Activated naive CD4-positive, alpha-beta T cell treated with anti-CD3 and anti-CD28 coated beads, Interleukin-2, amount 10 ng/mL, durations not matched to agents 7 days and 5 days (primary cell): Measurements from ENCODE around the gene XRCC4.
A peak's percentile ranks its signal among the peaks of the same experiment; 100 is the strongest.

ENCODE experiments used
- CTCF ChIA-PET: fragments of 350-600 bp; sonication (Branson Sonifier 250); formaldehyde crosslinking; loops from one replicate; lab custom pipeline; 2021; ENCODE audit warnings: antibody characterized with exemption; lab: Charles Lee
- DNase-seq: peaks from one replicate; pipeline ENCODE4 v3.0.0-alpha.2; 2020
- H3K27ac Mint-ChIP-seq: one replicate; pipeline ENCODE4 v1.8.0; 2021; ENCODE audit warnings: mild to moderate bottlenecking, moderate library complexity, mixed read lengths
- H3K27me3 Mint-ChIP-seq: one replicate; pipeline ENCODE4 v1.8.0; 2021; ENCODE audit warnings: mild to moderate bottlenecking, mixed read lengths
- H3K36me3 Mint-ChIP-seq: one replicate; pipeline ENCODE4 v1.8.0; 2021; ENCODE audit warnings: mixed read lengths
- H3K4me1 Mint-ChIP-seq: one replicate; pipeline ENCODE4 v1.8.0; 2021; ENCODE audit warnings: mixed read lengths
- H3K4me3 Mint-ChIP-seq: one replicate; pipeline ENCODE4 v1.8.0; 2021; ENCODE audit warnings: mild to moderate bottlenecking, moderate library complexity, mixed read lengths
- H3K9me3 Mint-ChIP-seq: one replicate; pipeline ENCODE4 v1.8.0; 2021; ENCODE audit warnings: mixed read lengths

The XRCC4 gene

GRCh38 chr5:83076742-83077661 is at the start of gene XRCC4, which contains the start of gene TMEM167A:
Gene XRCC4 (plus strand): TSS chr5:83077547. CDS start chr5:83104920, 27,373 bp downstream.
Gene TMEM167A (minus strand): TSS chr5:83077394. CDS start chr5:83077323, 71 bp downstream.
- DNase-seq, result peak; percentile 97
- H3K36me3 Mint-ChIP-seq, result peaks cover 20% of the 10 kb centered on the region
- H3K4me3 Mint-ChIP-seq, result peak within 1 kb of the TSS; percentile 95
- H3K27me3 Mint-ChIP-seq, result no peaks in the 10 kb centered on the region
- CTCF ChIA-PET, result interaction anchor here (0.5 to 1.5 kb wide), 4 partner anchors 12 to 1647 kb away, joined by 3 to 4 read pairs (median 4); partner anchors contain the start of gene VCAN
- H3K4me1 Mint-ChIP-seq, result peaks cover 46% of the 10 kb centered on the region
- peak within 1 kb of the TSS; percentile 98 for H3K27ac Mint-ChIP-seq
- H3K9me3 Mint-ChIP-seq, result no peaks in the 10 kb centered on the region

DNA sequence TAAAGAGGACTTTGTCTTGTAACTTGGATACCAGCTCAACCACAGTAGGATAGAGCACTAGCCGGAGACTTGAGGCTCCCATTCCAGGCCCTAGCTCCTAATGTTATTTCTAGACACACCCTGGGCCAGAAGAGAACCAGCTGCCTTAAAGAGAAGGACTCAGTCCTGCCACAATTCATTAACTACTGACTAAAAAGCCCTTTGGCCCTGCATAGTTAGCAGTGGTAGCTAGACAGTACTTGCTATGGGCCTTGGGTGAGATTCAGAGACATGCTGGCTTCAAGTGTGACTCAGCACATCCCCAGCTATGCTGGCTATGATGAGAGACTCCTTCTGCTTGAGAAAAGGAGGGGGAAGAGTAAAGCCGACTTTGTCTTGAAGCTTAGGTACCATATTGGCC is 47.4 kb upstream of the XRCC4 start:
- no peaks in the 10 kb centered on the region for H3K27me3 Mint-ChIP-seq
- H3K27ac Mint-ChIP-seq, result no peak overlapping the region
- CTCF ChIA-PET, result no interaction called here

DNA sequence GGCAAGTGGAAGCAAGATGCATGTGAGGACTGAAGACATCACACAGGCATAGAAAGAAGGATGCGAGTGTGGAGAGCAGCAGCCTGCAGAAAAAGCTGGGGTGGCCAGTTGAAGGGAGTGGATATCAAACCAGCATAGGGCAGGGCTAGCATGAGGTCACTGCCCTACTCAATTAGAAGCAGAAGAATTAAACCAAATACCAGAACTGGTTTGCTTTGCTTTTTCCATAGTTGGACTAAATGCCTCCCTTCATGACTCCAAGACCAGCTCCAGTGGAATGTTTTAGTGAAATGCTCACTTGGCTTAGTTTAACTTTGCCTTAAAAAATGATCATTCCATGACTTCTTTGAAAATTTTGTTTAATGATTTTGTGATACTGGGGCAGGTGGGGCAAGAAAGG is 46.0 kb upstream of the XRCC4 start:
- no peak overlapping the region for H3K4me3 Mint-ChIP-seq
- H3K4me1 Mint-ChIP-seq, result no peaks in the 10 kb centered on the region
- no peak overlapping the region for H3K27ac Mint-ChIP-seq

More for the DNA sequence above, 47.4 kb upstream of the XRCC4 start:
- H3K4me1 Mint-ChIP-seq, result no peaks in the 10 kb centered on the region
- H3K9me3 Mint-ChIP-seq, result no peaks in the 10 kb centered on the region
- no peaks in the 10 kb centered on the region for H3K36me3 Mint-ChIP-seq
- no peak overlapping the region for H3K4me3 Mint-ChIP-seq
- DNase-seq, result no peak

GRCh38 chr5:83034036-83034435 is 43.3 kb upstream of the XRCC4 start:
- Mint-ChIP-seq H3K36me3 (no peaks in the 10 kb centered on the region), H3K27ac (no peak overlapping the region), H3K4me3 (no peak overlapping the region), H3K4me1 (no peaks in the 10 kb centered on the region), H3K9me3 (no peaks in the 10 kb centered on the region), H3K27me3 (no peaks in the 10 kb centered on the region)
- CTCF ChIA-PET, result no interaction called here
- no peak for DNase-seq

More for the DNA sequence above, 46.0 kb upstream of the XRCC4 start:
- no peaks in the 10 kb centered on the region for H3K36me3 Mint-ChIP-seq
- H3K9me3 Mint-ChIP-seq, result no peaks in the 10 kb centered on the region
- no peaks in the 10 kb centered on the region for H3K27me3 Mint-ChIP-seq
- CTCF ChIA-PET, result no interaction called here
- no peak for DNase-seq

DNA sequence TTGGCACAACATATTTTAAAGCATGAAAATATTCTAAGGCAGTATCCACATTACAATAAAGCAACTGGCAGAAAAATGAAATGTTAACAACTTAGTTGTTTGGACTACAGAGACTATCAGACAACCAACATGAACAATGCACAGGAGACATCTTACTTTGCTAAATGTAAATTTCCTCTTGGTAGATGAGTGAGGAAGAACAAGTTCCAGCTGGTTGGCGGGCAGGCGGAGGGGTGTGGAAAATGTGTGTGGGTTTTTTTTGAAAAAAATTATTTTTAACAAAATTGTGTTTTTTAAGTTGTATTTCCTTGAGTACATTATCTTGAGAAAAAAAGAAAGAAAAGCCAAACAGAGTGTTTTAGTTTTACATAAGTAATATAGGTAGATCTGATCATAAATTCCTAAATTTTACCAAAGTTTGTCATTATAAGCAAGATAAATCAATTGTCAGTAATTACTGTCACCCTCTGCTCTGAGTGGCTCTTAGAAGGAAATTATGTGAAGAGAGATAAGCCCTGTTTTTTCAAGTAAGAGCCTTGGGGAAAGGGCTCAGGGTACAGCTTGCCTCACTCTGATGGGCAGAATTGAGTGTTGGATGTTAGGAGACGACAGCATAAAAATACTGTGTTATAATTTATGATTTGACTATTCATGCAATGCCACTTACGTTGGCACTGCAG is 42.7 kb upstream of the XRCC4 start:
- Mint-ChIP-seq H3K4me3 (no peak overlapping the region), H3K36me3 (no peaks in the 10 kb centered on the region), H3K27ac (no peak overlapping the region), H3K27me3 (no peaks in the 10 kb centered on the region), H3K4me1 (no peaks in the 10 kb centered on the region), H3K9me3 (no peaks in the 10 kb centered on the region)
- no peak for DNase-seq
- CTCF ChIA-PET, result no interaction called here

DNA sequence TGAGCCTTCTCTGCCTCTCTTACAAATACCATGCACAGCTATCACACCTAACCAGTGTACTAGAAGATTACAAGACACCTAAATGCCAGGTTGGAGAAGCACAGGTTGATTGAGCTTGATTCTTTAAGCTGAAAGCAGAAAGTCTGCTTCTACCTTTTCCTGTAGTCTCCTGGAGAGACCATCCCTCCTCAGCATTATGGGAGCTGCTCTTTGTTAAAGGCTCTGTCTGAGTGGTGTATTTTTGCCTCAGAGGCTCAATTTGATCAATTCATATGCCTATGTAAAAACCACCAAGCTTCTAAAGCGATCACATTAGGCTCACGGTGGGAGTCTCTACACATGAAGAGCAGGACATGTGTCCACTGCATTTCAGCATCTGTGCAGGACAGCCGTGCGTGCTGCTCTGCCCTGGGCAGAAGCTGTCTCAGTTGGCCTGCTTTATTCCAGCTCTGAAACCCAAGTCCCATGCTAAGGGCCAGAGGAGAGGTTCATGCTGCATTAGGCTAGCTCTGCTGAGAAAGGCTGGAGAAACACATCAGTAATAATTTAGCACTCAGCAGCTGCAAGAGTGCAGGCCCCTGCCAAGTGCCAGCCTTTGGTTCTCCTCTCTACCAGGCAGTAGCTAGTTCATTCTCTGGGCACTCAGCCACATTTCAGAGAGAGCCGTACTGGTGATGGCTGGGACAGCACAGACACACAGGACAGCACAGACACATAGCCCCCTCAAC is 41.8 kb upstream of the XRCC4 start:
- CTCF ChIA-PET, result no interaction called here
- Mint-ChIP-seq H3K36me3 (no peaks in the 10 kb centered on the region), H3K4me3 (no peak overlapping the region), H3K27ac (no peak overlapping the region), H3K4me1 (no peaks in the 10 kb centered on the region), H3K9me3 (no peaks in the 10 kb centered on the region), H3K27me3 (no peaks in the 10 kb centered on the region)
- DNase-seq, result no peak

- CTCF ChIA-PET, result no interaction called here
- Mint-ChIP-seq H3K27ac (no peak overlapping the region), H3K4me1 (no peaks in the 10 kb centered on the region), H3K27me3 (no peaks in the 10 kb centered on the region), H3K36me3 (no peaks in the 10 kb centered on the region), H3K9me3 (no peaks in the 10 kb centered on the region), H3K4me3 (no peak overlapping the region)
- DNase-seq, result no peak
Observed at GRCh38 chr5:83036991-83037575, 40.3 kb upstream of the XRCC4 start.

- Mint-ChIP-seq H3K4me3 (no peak overlapping the region), H3K9me3 (no peaks in the 10 kb centered on the region), H3K27me3 (no peaks in the 10 kb centered on the region), H3K27ac (no peak overlapping the region), H3K36me3 (no peaks in the 10 kb centered on the region), H3K4me1 (no peaks in the 10 kb centered on the region)
- DNase-seq, result no peak
- CTCF ChIA-PET, result no interaction called here
Observed at GRCh38 chr5:83038924-83039323, 38.4 kb upstream of the XRCC4 start.

- Mint-ChIP-seq H3K4me3 (no peak overlapping the region), H3K4me1 (no peaks in the 10 kb centered on the region), H3K9me3 (no peaks in the 10 kb centered on the region), H3K27ac (no peak overlapping the region), H3K27me3 (no peaks in the 10 kb centered on the region), H3K36me3 (peaks cover 4% of the 10 kb centered on the region)
- CTCF ChIA-PET, result no interaction called here
- DNase-seq, result no peak
Observed at GRCh38 chr5:83042507-83042906, 34.8 kb upstream of the XRCC4 start.

GRCh38 chr5:83044926-83045325 is 32.4 kb upstream of the XRCC4 start:
- CTCF ChIA-PET, result no interaction called here
- H3K27ac Mint-ChIP-seq, result no peak overlapping the region
- H3K27me3 Mint-ChIP-seq, result no peaks in the 10 kb centered on the region
- no peaks in the 10 kb centered on the region for H3K4me1 Mint-ChIP-seq
- no peak overlapping the region for H3K4me3 Mint-ChIP-seq
- no peak for DNase-seq
- H3K36me3 Mint-ChIP-seq, result peaks cover 6% of the 10 kb centered on the region
- no peaks in the 10 kb centered on the region for H3K9me3 Mint-ChIP-seq

- CTCF ChIA-PET, result no interaction called here
- DNase-seq, result no peak
- Mint-ChIP-seq H3K36me3 (peaks cover 16% of the 10 kb centered on the region), H3K4me3 (no peak overlapping the region), H3K9me3 (no peaks in the 10 kb centered on the region), H3K4me1 (no peaks in the 10 kb centered on the region), H3K27ac (no peak overlapping the region), H3K27me3 (no peaks in the 10 kb centered on the region)
Observed at GRCh38 chr5:83048277-83048676, 29.1 kb upstream of the XRCC4 start.

- Mint-ChIP-seq H3K4me3 (no peak overlapping the region), H3K4me1 (no peaks in the 10 kb centered on the region), H3K27ac (no peak overlapping the region), H3K27me3 (no peaks in the 10 kb centered on the region), H3K9me3 (no peaks in the 10 kb centered on the region), H3K36me3 (peaks cover 17% of the 10 kb centered on the region)
- CTCF ChIA-PET, result no interaction called here
- no peak for DNase-seq
Observed at GRCh38 chr5:83048811-83049210, 28.5 kb upstream of the XRCC4 start.

DNA sequence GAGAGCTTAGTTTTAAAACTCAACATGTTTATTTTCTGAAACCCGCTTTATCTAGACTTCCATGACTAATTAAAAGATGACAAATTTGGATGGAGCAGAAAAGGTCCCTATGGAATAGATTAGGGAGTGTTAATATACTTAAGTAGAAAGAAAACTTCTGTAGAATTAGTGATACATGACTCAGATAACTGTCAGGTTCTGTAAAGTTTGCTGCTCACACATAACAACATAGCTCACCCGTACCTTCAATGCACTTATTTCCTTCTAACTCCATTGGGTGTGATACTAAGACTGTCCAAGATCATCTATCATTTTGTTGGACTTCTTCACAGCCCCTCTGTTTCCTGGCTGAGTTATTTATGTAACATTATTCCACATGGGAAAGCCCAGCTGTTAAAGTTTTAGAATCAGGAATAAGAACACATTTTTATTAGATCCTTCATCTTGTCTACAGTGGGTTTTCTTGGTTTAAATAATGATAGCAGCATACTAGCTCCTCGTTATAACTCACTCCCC is 27.9 kb upstream of the XRCC4 start:
- no peak overlapping the region for H3K4me3 Mint-ChIP-seq
- CTCF ChIA-PET, result no interaction called here
- H3K27me3 Mint-ChIP-seq, result no peaks in the 10 kb centered on the region
- no peaks in the 10 kb centered on the region for H3K4me1 Mint-ChIP-seq
- no peak for DNase-seq
- H3K27ac Mint-ChIP-seq, result no peak overlapping the region
- H3K36me3 Mint-ChIP-seq, result peaks cover 24% of the 10 kb centered on the region
- H3K9me3 Mint-ChIP-seq, result no peaks in the 10 kb centered on the region
